Osteocyte (in vitro differentiated cells): ENCODE data around the gene PLCB2. TPM values are rescaled to one million over a fixed set of nuclear protein-coding genes. Genes with fewer than 3 reads are reported as not detected.
A peak's percentile ranks its signal among the peaks of the same experiment; 100 is the strongest.

Experiments used
- DNase-seq: peaks from one replicate; pipeline ENCODE4 v3.0.0; 2021; ENCODE audit warnings: mixed read lengths; ENCODE audit not compliant: unreplicated experiment; ENCODE audit errors: extremely low spot score
- H3K27ac Mint-ChIP-seq: one replicate; pipeline ENCODE4 v1.8.0; 2021; ENCODE audit warnings: mild to moderate bottlenecking, mixed read lengths; ENCODE audit not compliant: unreplicated experiment
- H3K27me3 Mint-ChIP-seq: one replicate; pipeline ENCODE4 v1.8.0; 2021; ENCODE audit warnings: mixed read lengths; ENCODE audit not compliant: unreplicated experiment
- H3K36me3 Mint-ChIP-seq: one replicate; pipeline ENCODE4 v1.8.0; 2021; ENCODE audit warnings: mixed read lengths; ENCODE audit not compliant: unreplicated experiment
- H3K4me1 Mint-ChIP-seq: one replicate; pipeline ENCODE4 v1.8.0; 2021; ENCODE audit warnings: mixed read lengths; ENCODE audit not compliant: unreplicated experiment
- H3K4me3 Mint-ChIP-seq: one replicate; pipeline ENCODE4 v1.8.0; 2021; ENCODE audit warnings: mild to moderate bottlenecking, moderate library complexity, mixed read lengths; ENCODE audit not compliant: unreplicated experiment
- H3K9me3 Mint-ChIP-seq: one replicate; pipeline ENCODE4 v1.8.0; 2021; ENCODE audit warnings: mixed read lengths; ENCODE audit not compliant: unreplicated experiment
- total RNA-seq: library from RNA; stranded (reverse); gene quantifications from 2 replicates; pipeline ENCODE4 v1.2.1, GENCODE V29; 2021
- TF ChIP-seq, protein P1 (sequence below): fragments of 200-600 bp; sonication (generic); IDR thresholded peaks from 2 replicates; pipeline ENCODE4 v1.5.0; 2021; ENCODE audit warnings: antibody characterized with exemption, mild to moderate bottlenecking, moderate library complexity

Gene PLCB2
- total RNA-seq, 1 donor from 2014 or later, result 0.40 TPM

DNA sequence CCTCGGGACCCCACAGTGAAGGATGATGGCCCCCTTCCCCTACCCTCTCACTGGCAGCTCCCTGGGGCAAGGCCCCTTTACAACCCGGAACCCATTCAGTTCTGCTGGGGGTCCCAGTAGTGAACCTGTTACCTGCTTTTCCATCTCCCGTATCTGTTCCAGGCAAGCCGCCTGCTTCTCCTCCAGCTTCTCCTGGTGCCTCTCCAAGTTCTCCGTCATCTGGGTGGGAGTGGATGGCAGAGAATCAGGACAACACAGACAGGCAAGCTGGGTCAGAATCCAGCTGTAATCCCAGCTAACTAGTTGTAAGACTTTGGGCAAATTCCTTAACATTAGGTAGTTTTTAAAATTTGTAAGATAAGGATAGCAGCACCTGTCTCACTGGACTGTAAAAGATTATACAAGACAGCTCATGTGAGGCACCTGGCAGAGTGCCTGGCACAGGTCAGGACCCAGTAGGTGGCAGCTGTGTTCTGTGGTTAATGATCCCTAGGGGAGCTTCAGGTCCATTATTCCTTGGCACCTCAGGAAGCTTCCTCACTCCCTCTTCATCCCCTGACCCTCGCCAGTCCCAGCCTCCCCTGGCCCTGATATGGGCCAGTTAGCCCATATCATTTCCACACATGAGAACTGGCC lies 18.5 kb downstream of the PLCB2 start:
- H3K27me3 Mint-ChIP-seq, result peaks cover 4% of the 10 kb centered on the region
- TF ChIP-seq, protein P1, sequence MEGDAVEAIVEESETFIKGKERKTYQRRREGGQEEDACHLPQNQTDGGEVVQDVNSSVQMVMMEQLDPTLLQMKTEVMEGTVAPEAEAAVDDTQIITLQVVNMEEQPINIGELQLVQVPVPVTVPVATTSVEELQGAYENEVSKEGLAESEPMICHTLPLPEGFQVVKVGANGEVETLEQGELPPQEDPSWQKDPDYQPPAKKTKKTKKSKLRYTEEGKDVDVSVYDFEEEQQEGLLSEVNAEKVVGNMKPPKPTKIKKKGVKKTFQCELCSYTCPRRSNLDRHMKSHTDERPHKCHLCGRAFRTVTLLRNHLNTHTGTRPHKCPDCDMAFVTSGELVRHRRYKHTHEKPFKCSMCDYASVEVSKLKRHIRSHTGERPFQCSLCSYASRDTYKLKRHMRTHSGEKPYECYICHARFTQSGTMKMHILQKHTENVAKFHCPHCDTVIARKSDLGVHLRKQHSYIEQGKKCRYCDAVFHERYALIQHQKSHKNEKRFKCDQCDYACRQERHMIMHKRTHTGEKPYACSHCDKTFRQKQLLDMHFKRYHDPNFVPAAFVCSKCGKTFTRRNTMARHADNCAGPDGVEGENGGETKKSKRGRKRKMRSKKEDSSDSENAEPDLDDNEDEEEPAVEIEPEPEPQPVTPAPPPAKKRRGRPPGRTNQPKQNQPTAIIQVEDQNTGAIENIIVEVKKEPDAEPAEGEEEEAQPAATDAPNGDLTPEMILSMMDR, result no peak
- no peak overlapping the region for H3K27ac Mint-ChIP-seq
- H3K4me1 Mint-ChIP-seq, result peaks cover 25% of the 10 kb centered on the region
- H3K9me3 Mint-ChIP-seq, result no peaks in the 10 kb centered on the region
- DNase-seq, result no peak
- H3K36me3 Mint-ChIP-seq, result no peaks in the 10 kb centered on the region
- no peak overlapping the region for H3K4me3 Mint-ChIP-seq

DNA sequence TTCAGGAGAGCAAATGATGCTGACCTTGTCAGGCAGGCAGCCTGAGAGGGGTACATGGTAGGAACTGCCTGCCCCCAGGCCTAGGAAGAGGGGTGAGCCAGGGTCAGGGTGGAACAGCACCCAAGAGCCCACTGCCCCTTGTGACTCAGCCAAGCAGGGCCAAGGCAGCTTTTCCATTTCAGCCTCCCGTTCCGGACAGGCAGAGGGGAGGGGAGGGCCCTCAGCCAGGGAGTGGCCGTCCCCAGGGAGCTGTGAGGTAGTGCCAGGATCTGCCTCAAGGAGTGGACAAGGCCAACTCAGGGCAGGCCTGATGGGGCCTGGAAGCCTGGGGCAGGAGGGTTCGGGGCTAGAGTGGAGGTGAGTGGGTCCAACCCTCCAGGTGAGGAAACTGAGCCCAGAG lies 19.8 kb downstream of the PLCB2 start:
- Mint-ChIP-seq H3K27me3 (peaks cover 9% of the 10 kb centered on the region), H3K27ac (no peak overlapping the region), H3K9me3 (no peaks in the 10 kb centered on the region), H3K4me3 (no peak overlapping the region), H3K36me3 (no peaks in the 10 kb centered on the region), H3K4me1 (peaks cover 30% of the 10 kb centered on the region)
- DNase-seq, result no peak
- TF ChIP-seq, protein P1, result no peak

DNA sequence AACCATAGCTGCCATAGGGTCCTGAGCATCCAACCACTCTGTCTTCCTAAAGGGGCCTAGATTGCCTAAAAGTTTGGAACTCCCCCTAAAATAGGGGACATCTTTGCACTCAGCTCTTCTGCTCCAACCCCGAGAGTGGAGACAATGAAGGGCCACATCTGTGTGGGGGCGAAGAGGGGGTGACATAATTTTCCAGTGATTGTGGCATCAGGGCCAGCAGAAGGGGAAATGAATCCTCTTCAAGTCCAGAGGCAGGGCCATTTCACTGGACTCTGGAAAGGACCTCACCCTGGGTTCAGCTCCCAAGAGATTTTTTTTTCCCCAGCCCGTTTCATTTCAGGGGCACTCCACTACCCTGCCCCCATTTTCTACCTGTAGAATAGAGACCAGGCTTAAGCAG lies 20.2 kb downstream of the PLCB2 start:
- TF ChIP-seq, protein P1, result no peak
- Mint-ChIP-seq H3K9me3 (no peaks in the 10 kb centered on the region), H3K4me1 (peaks cover 31% of the 10 kb centered on the region), H3K36me3 (no peaks in the 10 kb centered on the region), H3K27ac (no peak overlapping the region), H3K4me3 (no peak overlapping the region), H3K27me3 (peaks cover 11% of the 10 kb centered on the region)
- no peak for DNase-seq

DNA sequence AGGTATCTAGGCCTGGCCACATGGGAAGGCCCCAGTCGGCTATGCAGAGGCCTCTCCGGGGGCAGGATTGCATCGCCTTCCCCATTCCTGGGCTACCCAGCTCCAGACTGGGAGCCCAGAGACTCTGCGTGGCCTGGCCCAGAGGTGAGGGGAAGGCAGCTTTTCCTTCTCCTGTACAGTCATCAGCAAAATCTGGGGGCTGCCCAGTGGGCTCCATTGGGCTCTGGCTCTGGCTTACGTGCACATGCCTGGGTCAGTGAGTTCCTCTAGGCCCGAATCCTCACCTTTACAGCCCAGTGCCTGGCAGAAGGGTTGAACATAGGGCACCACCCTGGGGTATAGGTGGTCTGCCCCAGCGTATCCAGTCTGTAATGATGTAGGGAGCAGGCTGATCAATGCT lies 20.9 kb downstream of the PLCB2 start:
- DNase-seq, result no peak
- H3K27me3 Mint-ChIP-seq, result peaks cover 11% of the 10 kb centered on the region
- no peak overlapping the region for H3K27ac Mint-ChIP-seq
- no peaks in the 10 kb centered on the region for H3K36me3 Mint-ChIP-seq
- peaks cover 31% of the 10 kb centered on the region for H3K4me1 Mint-ChIP-seq
- TF ChIP-seq, protein P1, result no peak
- H3K4me3 Mint-ChIP-seq, result no peak overlapping the region
- no peaks in the 10 kb centered on the region for H3K9me3 Mint-ChIP-seq

DNA sequence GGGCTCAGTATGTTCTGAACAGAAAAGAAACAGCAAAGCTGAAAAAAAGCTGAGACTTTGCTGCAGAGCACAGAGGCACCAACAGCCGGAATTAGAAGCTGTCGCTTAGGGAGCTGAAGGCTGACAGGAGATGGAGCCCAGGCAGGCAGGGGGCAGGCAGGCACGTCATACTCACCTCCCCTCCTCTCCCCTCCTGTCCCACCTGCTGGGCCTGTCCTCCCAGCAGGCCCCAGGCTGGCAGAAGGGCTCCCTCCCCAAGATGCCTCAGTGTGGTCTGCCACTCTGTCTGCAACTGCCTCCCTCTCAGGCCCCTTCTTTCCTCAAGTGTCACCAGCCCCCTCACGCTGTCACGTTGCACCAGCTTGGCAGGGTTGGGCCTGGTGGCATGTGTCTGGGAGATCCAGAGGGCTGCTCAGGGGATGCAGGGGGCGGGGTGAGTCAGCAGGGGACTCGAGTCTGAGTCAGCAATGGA lies 21.6 kb downstream of the PLCB2 start:
- DNase-seq, result no peak
- Mint-ChIP-seq H3K36me3 (no peaks in the 10 kb centered on the region), H3K4me1 (peaks cover 32% of the 10 kb centered on the region), H3K4me3 (peak overlapping the region; percentile 26), H3K27me3 (peaks cover 13% of the 10 kb centered on the region), H3K27ac (no peak overlapping the region), H3K9me3 (no peaks in the 10 kb centered on the region)
- TF ChIP-seq, protein P1, result no peak
